ENCODE data around the gene EIPR1.

The EIPR1 gene

GRCh38 chr2:3268705-3269029, 109.0 kb downstream of the EIPR1 start:
- in situ Hi-C loops (cut with MboI; ENCODE audit: low sequenced_read_pairs, unreplicated experiment) = no loop called here
- no peak for TF ChIP-seq CTCF (IDR thresholded peaks at IDR 0.05; ENCODE audit: borderline replicate concordance, control extremely low read depth, extremely low read depth, insufficient read depth, missing control alignments)
- DNase-seq (ENCODE audit: low spot score) = no peak

GRCh38 chr2:3267869-3268704, 109.5 kb downstream of the EIPR1 start:
- DNase-seq (ENCODE audit: low spot score) = no peak
- in situ Hi-C loops (cut with MboI; ENCODE audit: low sequenced_read_pairs, unreplicated experiment) = no loop called here
- TF ChIP-seq CTCF (IDR thresholded peaks at IDR 0.05; ENCODE audit: borderline replicate concordance, control extremely low read depth, extremely low read depth, insufficient read depth, missing control alignments) = no peak

GRCh38 chr2:3266925-3267867, 110.4 kb downstream of the EIPR1 start:
- in situ Hi-C loops (cut with MboI; ENCODE audit: low sequenced_read_pairs, unreplicated experiment) = no loop called here
- no peak for TF ChIP-seq CTCF (IDR thresholded peaks at IDR 0.05; ENCODE audit: borderline replicate concordance, control extremely low read depth, extremely low read depth, insufficient read depth, missing control alignments)
- no peak for DNase-seq (ENCODE audit: low spot score)

GRCh38 chr2:3265981-3266924, 111.4 kb downstream of the EIPR1 start:
- TF ChIP-seq CTCF (IDR thresholded peaks at IDR 0.05; ENCODE audit: borderline replicate concordance, control extremely low read depth, extremely low read depth, insufficient read depth, missing control alignments) = no peak
- in situ Hi-C loops (cut with MboI; ENCODE audit: low sequenced_read_pairs, unreplicated experiment) = no loop called here

GRCh38 chr2:3265471-3265870, 112.1 kb downstream of the EIPR1 start:
- DNase-seq (ENCODE audit: low spot score) = no peak
- no peak for TF ChIP-seq CTCF (IDR thresholded peaks at IDR 0.05; ENCODE audit: borderline replicate concordance, control extremely low read depth, extremely low read depth, insufficient read depth, missing control alignments)
- in situ Hi-C loops (cut with MboI; ENCODE audit: low sequenced_read_pairs, unreplicated experiment) = no loop called here

More at GRCh38 chr2:3265981-3266924, 111.4 kb downstream of the EIPR1 start:
- DNase-seq (ENCODE audit: low spot score) = no peak

Data from GM13976 (cell line).